Mesendoderm (in vitro differentiated cells): ENCODE results near the gene GIPC2.
"Not testable (repeated sequence)": the region's sequence is repeated elsewhere in the genome, so short reads cannot be mapped to it uniquely, and the experiment has no call there.

Experiments
- DNase-seq: peaks from one replicate; pipeline ENCODE4 v3.0.0; 2013
- H2AK5ac ChIP-seq: 2 replicates; pipeline ENCODE4 v1.6.1; 2013; ENCODE audit warnings: low read length, inconsistent platforms
- H2BK120ac ChIP-seq: 2 replicates; pipeline ENCODE4 v1.6.1; 2013; ENCODE audit warnings: low read depth, mild to moderate bottlenecking, low read length, moderate library complexity, mixed read lengths
- H2BK15ac ChIP-seq: replicated peaks from 2 replicates; pipeline ENCODE4 v1.6.1; 2013; ENCODE audit warnings: low read depth, mild to moderate bottlenecking, moderate library complexity
- H2BK5ac ChIP-seq: 2 replicates; pipeline ENCODE4 v1.6.1; 2013; ENCODE audit warnings: low read length, inconsistent platforms
- H3K18ac ChIP-seq: 2 replicates; pipeline ENCODE4 v1.6.1; 2013; ENCODE audit warnings: mild to moderate bottlenecking, low read length, mixed read lengths
- H3K23ac ChIP-seq: one replicate; pipeline ENCODE4 v1.6.1; 2013; ENCODE audit warnings: low read length
- H3K27ac ChIP-seq: 2 replicates; pipeline ENCODE4 v1.5.1; 2013; ENCODE audit warnings: low read depth, mild to moderate bottlenecking, inconsistent platforms, low read length, moderate library complexity
- H3K27me3 ChIP-seq: 2 replicates; pipeline ENCODE4 v1.6.1; 2013; ENCODE audit warnings: low read length, control low read depth, mild to moderate bottlenecking, inconsistent platforms; ENCODE audit not compliant: insufficient read depth, poor library complexity
- H3K36me3 ChIP-seq: 2 replicates; pipeline ENCODE4 v1.6.1; 2013; ENCODE audit warnings: low read length, inconsistent platforms; ENCODE audit not compliant: control insufficient read depth, insufficient read depth
- H3K4ac ChIP-seq: one replicate; pipeline ENCODE4 v1.6.1; 2013; ENCODE audit warnings: low read depth, mild to moderate bottlenecking, low read length, moderate library complexity
- H3K4me1 ChIP-seq: 2 replicates; pipeline ENCODE4 v1.6.1; 2013; ENCODE audit warnings: low read depth, low read length, inconsistent platforms; ENCODE audit not compliant: control insufficient read depth
- H3K4me2 ChIP-seq: 2 replicates; pipeline ENCODE4 v1.6.1; 2013; ENCODE audit warnings: low read length
- H3K4me3 ChIP-seq: 2 replicates; pipeline ENCODE4 v1.5.1; 2013; ENCODE audit warnings: mild to moderate bottlenecking, low read length
- H3K56ac ChIP-seq: one replicate; pipeline ENCODE4 v1.6.1; 2013; ENCODE audit warnings: low read length
- H3K79me1 ChIP-seq: 2 replicates; pipeline ENCODE4 v1.6.1; 2013; ENCODE audit warnings: low read length, inconsistent platforms
- H3K79me2 ChIP-seq: 2 replicates; pipeline ENCODE4 v1.6.1; 2013; ENCODE audit warnings: mild to moderate bottlenecking, low read length; ENCODE audit not compliant: control insufficient read depth, insufficient read depth
- H3K9ac ChIP-seq: 2 replicates; pipeline ENCODE4 v1.6.1; 2013; ENCODE audit warnings: low read length, inconsistent platforms
- H4K5ac ChIP-seq: one replicate; pipeline ENCODE4 v1.6.1; 2013; ENCODE audit warnings: low read length
- H4K8ac ChIP-seq: one replicate; pipeline ENCODE4 v1.6.1; 2013; ENCODE audit warnings: low read depth, mild to moderate bottlenecking, control low read depth, low read length, moderate library complexity
- WGBS: extraction: QIAGEN DNeasy Blood & Tissue Kit; methylation state at CpG from one replicate; pipeline ENCODE4 v1.1.7; 2013; ENCODE audit warnings: low lambda C conversion rate, missing lambda C conversion rate; ENCODE audit not compliant: insufficient coverage; ENCODE audit errors: extremely low coverage; 5-methylcytosine and 5-hydroxymethylcytosine counted together

Gene GIPC2

GRCh38 chr1:78061825-78062523 is 16.2 kb downstream of the GIPC2 start:
- H3K36me3 ChIP-seq: no peaks in the 10 kb centered on the region
- H2BK5ac ChIP-seq: no peak overlapping the region
- no CpG with 5 or more reads among the region's 2 CpGs for WGBS
- no peak overlapping the region for H3K9ac ChIP-seq
- H3K79me2 ChIP-seq: no peaks in the 10 kb centered on the region
- no peak overlapping the region for H4K5ac ChIP-seq
- no peak overlapping the region for H3K4ac ChIP-seq
- no peak overlapping the region for H3K23ac ChIP-seq
- H3K27ac ChIP-seq: no peak overlapping the region
- H3K79me1 ChIP-seq: no peaks in the 10 kb centered on the region
- H2AK5ac ChIP-seq: no peak overlapping the region
- no peaks in the 10 kb centered on the region for H3K27me3 ChIP-seq
- no peak overlapping the region for H4K8ac ChIP-seq
- H3K18ac ChIP-seq: no peak overlapping the region
- H2BK120ac ChIP-seq: no peak overlapping the region
- DNase-seq: no peak
- no peak overlapping the region for H2BK15ac ChIP-seq
- H3K56ac ChIP-seq: no peak overlapping the region
- no peaks in the 10 kb centered on the region for H3K4me1 ChIP-seq
- no peak overlapping the region for H3K4me3 ChIP-seq
- H3K4me2 ChIP-seq: no peak overlapping the region

GRCh38 chr1:78064886-78065285 is 19.1 kb downstream of the GIPC2 start:
- H3K36me3 ChIP-seq, H3K18ac ChIP-seq, H2BK120ac ChIP-seq, H2BK15ac ChIP-seq, H3K4ac ChIP-seq, H3K9ac ChIP-seq, H3K23ac ChIP-seq, H3K4me3 ChIP-seq, H3K4me2 ChIP-seq, H3K27me3 ChIP-seq, DNase-seq, H4K8ac ChIP-seq, H3K27ac ChIP-seq, H2AK5ac ChIP-seq, H3K56ac ChIP-seq, H4K5ac ChIP-seq, H3K79me2 ChIP-seq, H2BK5ac ChIP-seq, H3K4me1 ChIP-seq, H3K79me1 ChIP-seq: not testable (repeated sequence)
- WGBS: no CpG with 5 or more reads among the region's 2 CpGs

- no peak overlapping the region for H3K4me2 ChIP-seq
- no peaks in the 10 kb centered on the region for H3K27me3 ChIP-seq
- H3K27ac ChIP-seq: no peak overlapping the region
- no peak overlapping the region for H2AK5ac ChIP-seq
- H3K79me1 ChIP-seq: no peaks in the 10 kb centered on the region
- H3K4ac ChIP-seq: no peak overlapping the region
- no peaks in the 10 kb centered on the region for H3K79me2 ChIP-seq
- no peak overlapping the region for H2BK120ac ChIP-seq
- no peak overlapping the region for H3K18ac ChIP-seq
- no peaks in the 10 kb centered on the region for H3K36me3 ChIP-seq
- H4K5ac ChIP-seq: no peak overlapping the region
- no peak overlapping the region for H3K9ac ChIP-seq
- no peaks in the 10 kb centered on the region for H3K4me1 ChIP-seq
- H4K8ac ChIP-seq: no peak overlapping the region
- H3K23ac ChIP-seq: no peak overlapping the region
- WGBS: no CpG with 5 or more reads among the region's 3 CpGs
- H2BK5ac ChIP-seq: no peak overlapping the region
- H2BK15ac ChIP-seq: no peak overlapping the region
- no peak overlapping the region for H3K56ac ChIP-seq
- no peak overlapping the region for H3K4me3 ChIP-seq
- no peak for DNase-seq
Measured at GRCh38 chr1:78068681-78069283, 23.0 kb downstream of the GIPC2 start.

DNA sequence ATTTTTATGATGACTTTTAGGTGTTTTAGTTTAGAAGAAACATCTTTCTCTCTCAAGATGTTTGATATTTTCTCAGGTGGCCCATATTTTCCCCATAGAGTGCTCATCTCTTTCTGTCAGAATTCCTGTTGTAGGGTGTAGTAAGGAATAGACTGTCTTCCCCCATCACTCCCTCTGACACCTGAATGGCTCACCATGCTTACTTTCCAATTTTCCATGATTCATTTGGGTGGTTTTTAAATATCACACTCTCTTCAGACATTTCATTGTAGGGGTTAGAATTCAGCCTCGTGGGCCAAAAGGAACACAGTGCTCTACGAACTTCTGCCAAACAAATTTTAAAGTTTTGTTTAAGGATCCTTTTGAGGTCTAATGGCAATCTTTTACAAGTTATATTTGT is 24.0 kb downstream of the GIPC2 start:
- no peaks in the 10 kb centered on the region for H3K27me3 ChIP-seq
- no CpG with 5 or more reads among the region's 2 CpGs for WGBS
- DNase-seq: no peak
- H3K18ac ChIP-seq: no peak overlapping the region
- no peak overlapping the region for H2BK5ac ChIP-seq
- H3K4ac ChIP-seq: no peak overlapping the region
- H3K4me3 ChIP-seq: no peak overlapping the region
- no peak overlapping the region for H3K23ac ChIP-seq
- no peak overlapping the region for H4K5ac ChIP-seq
- H3K79me2 ChIP-seq: no peaks in the 10 kb centered on the region
- no peaks in the 10 kb centered on the region for H3K4me1 ChIP-seq
- H3K36me3 ChIP-seq: no peaks in the 10 kb centered on the region
- H3K79me1 ChIP-seq: no peaks in the 10 kb centered on the region
- H4K8ac ChIP-seq: no peak overlapping the region
- no peak overlapping the region for H2AK5ac ChIP-seq
- H3K4me2 ChIP-seq: no peak overlapping the region
- no peak overlapping the region for H3K9ac ChIP-seq
- no peak overlapping the region for H2BK15ac ChIP-seq
- H3K27ac ChIP-seq: no peak overlapping the region
- H2BK120ac ChIP-seq: no peak overlapping the region
- H3K56ac ChIP-seq: no peak overlapping the region

GRCh38 chr1:78070210-78070609 is 24.4 kb downstream of the GIPC2 start:
- Histone ChIP-seq H3K4me3 (no peak overlapping the region), H4K8ac (no peak overlapping the region), H3K79me2 (no peaks in the 10 kb centered on the region), H3K23ac (no peak overlapping the region), H2AK5ac (no peak overlapping the region), H3K4me1 (no peaks in the 10 kb centered on the region), H3K27me3 (no peaks in the 10 kb centered on the region), H3K79me1 (no peaks in the 10 kb centered on the region), H3K4me2 (no peak overlapping the region), H2BK5ac (no peak overlapping the region), H4K5ac (no peak overlapping the region), H3K4ac (no peak overlapping the region), H3K56ac (no peak overlapping the region), H3K9ac (no peak overlapping the region), H3K18ac (no peak overlapping the region), H3K36me3 (no peaks in the 10 kb centered on the region), H2BK120ac (no peak overlapping the region), H2BK15ac (no peak overlapping the region), H3K27ac (no peak overlapping the region)
- no peak for DNase-seq
- WGBS: no CpG with 5 or more reads among the region's 2 CpGs

DNA sequence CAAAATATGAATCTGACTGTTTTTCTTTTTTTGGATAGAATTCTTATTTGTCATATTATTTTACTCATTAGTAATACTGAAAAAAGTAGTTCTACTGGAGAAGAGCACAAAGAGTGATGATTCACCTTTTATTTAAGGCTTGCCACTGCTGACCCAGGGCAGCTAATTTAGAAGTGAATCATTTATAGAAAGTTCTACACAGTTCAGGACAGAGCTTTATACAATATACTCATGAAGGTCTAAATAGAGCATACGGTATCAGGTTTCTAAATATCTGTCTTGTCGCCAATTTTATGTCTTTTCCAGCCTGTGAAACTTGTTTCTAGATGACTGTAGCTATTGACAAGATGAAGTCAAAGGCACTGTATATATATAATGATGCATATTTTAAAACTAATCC is 25.0 kb downstream of the GIPC2 start:
- no peak overlapping the region for H3K4me2 ChIP-seq
- H2BK120ac ChIP-seq: no peak overlapping the region
- H4K5ac ChIP-seq: no peak overlapping the region
- no peaks in the 10 kb centered on the region for H3K79me2 ChIP-seq
- H3K9ac ChIP-seq: no peak overlapping the region
- no peak overlapping the region for H2AK5ac ChIP-seq
- no peaks in the 10 kb centered on the region for H3K36me3 ChIP-seq
- H3K27ac ChIP-seq: no peak overlapping the region
- no peak overlapping the region for H3K56ac ChIP-seq
- no peak for DNase-seq
- H3K4me3 ChIP-seq: no peak overlapping the region
- H3K4me1 ChIP-seq: no peaks in the 10 kb centered on the region
- H4K8ac ChIP-seq: no peak overlapping the region
- WGBS: no CpG with 5 or more reads among the region's 2 CpGs
- H3K27me3 ChIP-seq: no peaks in the 10 kb centered on the region
- H3K79me1 ChIP-seq: no peaks in the 10 kb centered on the region
- no peak overlapping the region for H3K23ac ChIP-seq
- no peak overlapping the region for H3K4ac ChIP-seq
- H2BK5ac ChIP-seq: no peak overlapping the region
- no peak overlapping the region for H2BK15ac ChIP-seq
- no peak overlapping the region for H3K18ac ChIP-seq
